Left kidney (tissue), 2 donors: ENCODE measurements around the gene SERPINA3. TPM values are rescaled to one million over a fixed set of nuclear protein-coding genes. Genes with fewer than 3 reads are reported as not detected.
"Not testable (repeated sequence)": the region's sequence is repeated elsewhere in the genome, so short reads cannot be mapped to it uniquely, and the experiment has no call there.

ENCODE experiments used
- DNase-seq: peaks from one replicate; pipeline ENCODE4 v3.0.0-alpha.2; 2013
- polyA plus RNA-seq: library from polyadenylated mRNA; unstranded; fragments of 120-200 nt; gene quantifications from one replicate; pipeline ENCODE4 v1.2.1, GENCODE V29; 2013; ENCODE audit not compliant: insufficient read length

Gene SERPINA3
- polyA plus RNA-seq, 1 donor, result 0.33 TPM

- DNase-seq, result no peak
These were observed 20.9 kb downstream of the SERPINA3 start for GRCh38 chr14:94633121-94633520.

- no peak for DNase-seq
These were observed 23.0 kb downstream of the SERPINA3 start for GRCh38 chr14:94635154-94635553.

GRCh38 chr14:94636744-94637412 is 24.7 kb downstream of the SERPINA3 start:
- no peak for DNase-seq

GRCh38 chr14:94637814-94638213 is 25.6 kb downstream of the SERPINA3 start:
- DNase-seq, result not testable (repeated sequence)

GRCh38 chr14:94638339-94638738 is 26.1 kb downstream of the SERPINA3 start:
- peak; percentile 25 for DNase-seq

- DNase-seq, result no peak
These were observed 27.0 kb downstream of the SERPINA3 start for GRCh38 chr14:94638961-94639817.

- no peak for DNase-seq
These were observed 28.8 kb downstream of the SERPINA3 start for GRCh38 chr14:94640721-94641631.

- no peak for DNase-seq
These were observed 29.4 kb downstream of the SERPINA3 start for GRCh38 chr14:94641632-94641955.

GRCh38 chr14:94643316-94644101 is 31.3 kb downstream of the SERPINA3 start:
- DNase-seq, result no peak

- no peak for DNase-seq
These were observed 31.9 kb downstream of the SERPINA3 start for GRCh38 chr14:94644102-94644535.

GRCh38 chr14:94646066-94646465 is 33.9 kb downstream of the SERPINA3 start:
- no peak for DNase-seq

GRCh38 chr14:94646481-94646880 is 34.3 kb downstream of the SERPINA3 start:
- DNase-seq, result no peak

GRCh38 chr14:94648801-94649200 is 36.6 kb downstream of the SERPINA3 start:
- no peak for DNase-seq

GRCh38 chr14:94649543-94650443 is 37.6 kb downstream of the SERPINA3 start:
- DNase-seq, result no peak

GRCh38 chr14:94650444-94650775 is 38.2 kb downstream of the SERPINA3 start:
- no peak for DNase-seq

- no peak for DNase-seq
These were observed 38.9 kb downstream of the SERPINA3 start for GRCh38 chr14:94650806-94651805.

- DNase-seq, result no peak
These were observed 41.1 kb downstream of the SERPINA3 start for GRCh38 chr14:94653321-94653720.

- DNase-seq, result peak; percentile 50
These were observed 42.1 kb downstream of the SERPINA3 start for GRCh38 chr14:94654071-94654861.
